ENCODE results near the gene PRR16.

DNA sequence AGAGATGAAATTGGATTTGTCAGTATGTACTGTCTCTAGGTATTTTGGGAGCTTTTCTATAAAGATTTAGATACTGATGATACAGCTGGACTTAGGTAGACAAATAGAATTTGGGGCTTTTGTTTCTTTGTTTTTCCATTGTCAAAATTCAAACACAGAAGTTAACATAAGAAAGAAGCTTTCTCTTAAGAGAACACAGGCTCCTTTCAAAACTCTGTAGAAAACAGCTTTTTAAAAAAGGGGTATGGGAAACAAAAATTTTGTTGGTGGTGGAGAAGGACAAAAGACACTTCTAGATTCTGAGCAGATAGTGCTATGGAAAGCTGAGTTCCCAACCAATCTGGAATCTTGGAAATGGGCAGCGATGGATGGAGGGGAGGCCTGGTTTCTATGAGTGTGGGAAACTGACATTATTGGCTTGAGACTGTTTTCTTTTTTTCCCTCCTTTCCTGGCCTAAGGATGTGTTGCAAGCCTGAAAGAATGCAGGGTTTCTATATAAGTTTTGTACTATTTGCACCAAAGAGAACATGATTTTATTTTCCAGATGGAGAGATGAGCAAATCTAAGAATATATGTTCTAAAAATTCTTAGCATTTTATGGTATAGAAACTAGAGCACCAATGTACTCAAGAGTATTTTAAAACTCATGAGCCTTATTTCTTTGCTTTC lies 240.0 kb downstream of the PRR16 start:
- TF ChIP-seq, protein P1, sequence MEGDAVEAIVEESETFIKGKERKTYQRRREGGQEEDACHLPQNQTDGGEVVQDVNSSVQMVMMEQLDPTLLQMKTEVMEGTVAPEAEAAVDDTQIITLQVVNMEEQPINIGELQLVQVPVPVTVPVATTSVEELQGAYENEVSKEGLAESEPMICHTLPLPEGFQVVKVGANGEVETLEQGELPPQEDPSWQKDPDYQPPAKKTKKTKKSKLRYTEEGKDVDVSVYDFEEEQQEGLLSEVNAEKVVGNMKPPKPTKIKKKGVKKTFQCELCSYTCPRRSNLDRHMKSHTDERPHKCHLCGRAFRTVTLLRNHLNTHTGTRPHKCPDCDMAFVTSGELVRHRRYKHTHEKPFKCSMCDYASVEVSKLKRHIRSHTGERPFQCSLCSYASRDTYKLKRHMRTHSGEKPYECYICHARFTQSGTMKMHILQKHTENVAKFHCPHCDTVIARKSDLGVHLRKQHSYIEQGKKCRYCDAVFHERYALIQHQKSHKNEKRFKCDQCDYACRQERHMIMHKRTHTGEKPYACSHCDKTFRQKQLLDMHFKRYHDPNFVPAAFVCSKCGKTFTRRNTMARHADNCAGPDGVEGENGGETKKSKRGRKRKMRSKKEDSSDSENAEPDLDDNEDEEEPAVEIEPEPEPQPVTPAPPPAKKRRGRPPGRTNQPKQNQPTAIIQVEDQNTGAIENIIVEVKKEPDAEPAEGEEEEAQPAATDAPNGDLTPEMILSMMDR (IDR thresholded peaks at IDR 0.05), result no peak
- TF ChIP-seq POLR2A (IDR thresholded peaks at IDR 0.05) (no peak), EP300 (IDR thresholded peaks at IDR 0.05) (no peak)
